Measurements from ENCODE around the gene GABRR2. TPM values are rescaled to one million over a fixed set of nuclear protein-coding genes. Genes with fewer than 3 reads are reported as not detected.

Gene GABRR2
- total and polyA plus RNA-seq, 2 experiments from 2014 or later = 0.87 to 0.94 TPM

- H3K4me1 ChIP-seq (ENCODE audit: insufficient read depth) = no peaks in the 10 kb centered on the region
- no peak overlapping the region for H3K4me3 ChIP-seq
- H3K4me2 ChIP-seq = no peak overlapping the region
- no peaks in the 10 kb centered on the region for H3K79me2 ChIP-seq
- no peak for TF ChIP-seq EZH2phosphoT487 (IDR thresholded peaks at IDR 0.05; ENCODE audit: low read depth, severe bottlenecking, unreplicated experiment)
- no peak for TF ChIP-seq EZH2 (IDR thresholded peaks at IDR 0.05; ENCODE audit: borderline replicate concordance)
- no peak for TF ChIP-seq CTCF (IDR thresholded peaks at IDR 0.05; ENCODE audit: poor library complexity)
- no peaks in the 10 kb centered on the region for H3K36me3 ChIP-seq (replicated peaks; ENCODE audit: insufficient read depth, low read depth)
- no peaks in the 10 kb centered on the region for H3K9me3 ChIP-seq (ENCODE audit: low read depth)
- H2AFZ ChIP-seq = no peak overlapping the region
- H4K20me1 ChIP-seq (ENCODE audit: insufficient read depth, poor library complexity, severe bottlenecking) = no peaks in the 10 kb centered on the region
- H3K27ac ChIP-seq = no peak overlapping the region
- WGBS (ENCODE audit: low lambda C conversion rate, missing lambda C conversion rate) = 71% methylated on average over 4 of the region's 4 CpGs
- no peak for DNase-seq (ENCODE audit: low spot score)
- H3K27me3 ChIP-seq = no peaks in the 10 kb centered on the region
- H3K9me2 ChIP-seq (replicated peaks; ENCODE audit: insufficient read depth) = no peaks in the 10 kb centered on the region
These were observed 98.7 kb downstream of the GABRR2 start for GRCh38 chr6:89216411-89216810.

GRCh38 chr6:89215391-89215790 is 99.7 kb downstream of the GABRR2 start:
- Histone ChIP-seq H3K4me2 (no peak overlapping the region), H3K4me3 (no peak overlapping the region), H3K79me2 (no peaks in the 10 kb centered on the region), H3K36me3 (replicated peaks; ENCODE audit: insufficient read depth, low read depth) (no peaks in the 10 kb centered on the region), H2AFZ (no peak overlapping the region), H3K4me1 (ENCODE audit: insufficient read depth) (no peaks in the 10 kb centered on the region), H3K9me2 (replicated peaks; ENCODE audit: insufficient read depth) (no peaks in the 10 kb centered on the region), H3K9me3 (ENCODE audit: low read depth) (no peaks in the 10 kb centered on the region), H3K27me3 (no peaks in the 10 kb centered on the region), H3K27ac (no peak overlapping the region), H4K20me1 (ENCODE audit: insufficient read depth, poor library complexity, severe bottlenecking) (no peaks in the 10 kb centered on the region)
- DNase-seq (ENCODE audit: low spot score) = no peak
- TF ChIP-seq EZH2 (IDR thresholded peaks at IDR 0.05; ENCODE audit: borderline replicate concordance) = no peak
- TF ChIP-seq EZH2phosphoT487 (IDR thresholded peaks at IDR 0.05; ENCODE audit: low read depth, severe bottlenecking, unreplicated experiment) = no peak
- no peak for TF ChIP-seq CTCF (IDR thresholded peaks at IDR 0.05; ENCODE audit: poor library complexity)

GRCh38 chr6:89214197-89214596 is 100.9 kb downstream of the GABRR2 start:
- H2AFZ ChIP-seq = no peak overlapping the region
- no peak overlapping the region for H3K27ac ChIP-seq
- TF ChIP-seq EZH2phosphoT487 (IDR thresholded peaks at IDR 0.05; ENCODE audit: low read depth, severe bottlenecking, unreplicated experiment) = no peak
- TF ChIP-seq CTCF (IDR thresholded peaks at IDR 0.05; ENCODE audit: poor library complexity) = no peak
- TF ChIP-seq EZH2 (IDR thresholded peaks at IDR 0.05; ENCODE audit: borderline replicate concordance) = no peak
- DNase-seq (ENCODE audit: low spot score) = no peak
- H3K4me3 ChIP-seq = no peak overlapping the region
- H4K20me1 ChIP-seq (ENCODE audit: insufficient read depth, poor library complexity, severe bottlenecking) = no peaks in the 10 kb centered on the region
- H3K27me3 ChIP-seq = no peaks in the 10 kb centered on the region
- no peaks in the 10 kb centered on the region for H3K9me2 ChIP-seq (replicated peaks; ENCODE audit: insufficient read depth)
- no peaks in the 10 kb centered on the region for H3K9me3 ChIP-seq (ENCODE audit: low read depth)
- H3K4me1 ChIP-seq (ENCODE audit: insufficient read depth) = no peaks in the 10 kb centered on the region
- H3K36me3 ChIP-seq (replicated peaks; ENCODE audit: insufficient read depth, low read depth) = no peaks in the 10 kb centered on the region
- no peak overlapping the region for H3K4me2 ChIP-seq
- no peaks in the 10 kb centered on the region for H3K79me2 ChIP-seq

GRCh38 chr6:89212472-89212871 is 102.6 kb downstream of the GABRR2 start:
- no peak for TF ChIP-seq EZH2 (IDR thresholded peaks at IDR 0.05; ENCODE audit: borderline replicate concordance)
- TF ChIP-seq EZH2phosphoT487 (IDR thresholded peaks at IDR 0.05; ENCODE audit: low read depth, severe bottlenecking, unreplicated experiment) = no peak
- TF ChIP-seq CTCF (IDR thresholded peaks at IDR 0.05; ENCODE audit: poor library complexity) = no peak
- Histone ChIP-seq H3K27ac (no peak overlapping the region), H3K4me2 (no peak overlapping the region), H3K27me3 (no peaks in the 10 kb centered on the region), H3K9me3 (ENCODE audit: low read depth) (no peaks in the 10 kb centered on the region), H3K4me3 (no peak overlapping the region), H3K79me2 (no peaks in the 10 kb centered on the region), H4K20me1 (ENCODE audit: insufficient read depth, poor library complexity, severe bottlenecking) (no peaks in the 10 kb centered on the region), H3K36me3 (replicated peaks; ENCODE audit: insufficient read depth, low read depth) (no peaks in the 10 kb centered on the region), H2AFZ (no peak overlapping the region), H3K9me2 (replicated peaks; ENCODE audit: insufficient read depth) (no peaks in the 10 kb centered on the region), H3K4me1 (ENCODE audit: insufficient read depth) (no peaks in the 10 kb centered on the region)
- DNase-seq (ENCODE audit: low spot score) = no peak
- 54% methylated on average over 5 of the region's 5 CpGs for WGBS (ENCODE audit: low lambda C conversion rate, missing lambda C conversion rate)
